Stimulated activated CD8-positive, alpha-beta memory T cell treated with anti-CD3 and anti-CD28 coated beads, Interleukin-4, amount 100 ng/mL, for 4 hours (primary cell): Measurements from ENCODE around the gene ST6GALNAC4.

Source experiments
- DNase-seq, 2 donors: peaks; one replicate each; pipeline ENCODE4 v3.0.0-alpha.2; 2020; ENCODE audit warnings: low read depth in 2 of 2, low spot score in 1 of 2

The ST6GALNAC4 gene

GRCh38 chr9:127915801-127916719, 781 bp downstream of the ST6GALNAC4 start:
- DNase-seq = no peak

DNA sequence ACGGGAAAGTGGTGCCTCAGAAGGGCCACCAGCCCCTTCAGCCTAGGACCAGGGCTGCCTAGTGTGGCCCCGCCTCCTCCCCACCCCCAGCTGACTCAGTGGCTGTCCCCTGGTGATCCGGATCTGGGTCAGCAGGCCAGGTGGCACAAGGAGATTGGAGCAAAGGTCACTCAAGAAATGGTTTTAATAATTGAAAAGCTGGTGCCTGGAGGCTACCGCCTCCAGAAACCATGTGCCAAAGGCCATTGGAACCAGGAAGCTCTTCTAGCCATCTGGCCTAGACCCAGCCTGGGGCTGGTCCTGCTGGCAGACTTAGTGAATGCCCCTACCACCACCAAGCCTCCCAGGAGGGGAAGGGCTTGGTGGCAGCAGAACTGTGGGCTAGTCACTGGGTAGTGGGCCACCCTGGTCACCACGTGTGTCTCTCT, 1.5 kb downstream of the ST6GALNAC4 start:
- DNase-seq = no peak

- DNase-seq = no peak
These were observed 3.2 kb downstream of the ST6GALNAC4 start for GRCh38 chr9:127913682-127914081.

DNA sequence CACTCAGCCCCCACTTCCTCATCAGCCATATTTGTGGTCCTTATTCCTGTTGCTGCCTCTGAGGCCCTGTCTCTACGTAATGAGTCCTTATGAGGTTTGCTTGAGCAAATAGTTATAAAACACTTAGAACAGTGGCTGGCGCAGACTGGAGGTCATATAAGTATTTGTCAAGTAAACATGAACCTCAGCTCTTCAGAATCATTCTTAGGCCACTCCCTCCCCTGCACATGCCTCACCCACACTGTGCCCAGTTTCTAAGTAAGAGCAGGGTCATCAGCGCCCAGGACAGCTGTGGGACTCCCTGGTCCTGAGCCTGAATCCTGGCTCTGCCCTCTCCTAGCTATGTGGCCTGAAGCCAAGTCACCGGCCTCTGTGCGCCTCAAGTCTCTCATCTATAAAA, 4.0 kb downstream of the ST6GALNAC4 start:
- DNase-seq = no peak

GRCh38 chr9:127912296-127912695, 4.5 kb downstream of the ST6GALNAC4 start:
- DNase-seq = no peak

DNA sequence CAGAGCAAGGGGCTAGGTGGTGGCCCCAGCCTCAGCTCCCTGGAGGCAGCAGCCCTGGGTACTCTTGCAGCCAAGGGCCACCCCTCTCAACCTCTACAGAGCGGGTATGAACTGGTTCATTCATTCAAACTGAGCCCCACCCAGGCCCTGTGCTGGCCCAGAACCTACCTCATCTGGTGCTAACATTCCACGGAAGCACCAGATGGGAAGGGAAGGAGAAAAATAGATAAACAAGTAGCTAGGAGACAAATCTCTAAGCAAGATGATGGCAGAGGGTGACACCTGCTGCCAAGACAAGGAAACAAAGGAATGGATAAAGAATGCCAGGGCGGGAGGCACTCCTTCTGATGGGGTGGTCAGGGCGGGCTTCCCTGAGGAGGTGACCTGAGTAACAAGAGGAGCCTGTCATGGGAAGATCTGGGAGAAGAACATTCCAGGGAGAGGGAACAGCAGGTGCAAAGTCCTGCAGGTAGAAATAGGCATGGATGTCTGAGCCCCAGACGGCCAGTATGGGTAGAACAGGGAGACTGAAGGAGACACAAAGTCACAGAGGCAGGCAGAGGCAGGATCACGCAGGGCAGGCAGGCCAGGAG, 6.1 kb downstream of the ST6GALNAC4 start:
- no peak for DNase-seq

- no peak for DNase-seq
These were observed 7.0 kb downstream of the ST6GALNAC4 start for GRCh38 chr9:127909839-127910273.

DNA sequence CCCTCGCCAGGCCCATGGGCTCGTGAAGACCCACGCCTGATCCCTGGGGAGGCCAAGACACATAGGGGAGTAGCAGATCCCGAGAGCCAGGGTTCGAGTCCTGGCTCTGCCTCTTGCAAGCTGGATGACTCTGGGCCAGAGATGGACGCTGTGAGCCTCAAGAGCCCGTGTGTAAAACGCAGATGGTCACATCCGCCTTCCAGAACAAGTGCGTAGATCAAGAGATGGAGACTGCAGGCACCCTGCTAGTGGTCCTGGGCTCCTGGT, 8.2 kb downstream of the ST6GALNAC4 start:
- DNase-seq = no peak

DNA sequence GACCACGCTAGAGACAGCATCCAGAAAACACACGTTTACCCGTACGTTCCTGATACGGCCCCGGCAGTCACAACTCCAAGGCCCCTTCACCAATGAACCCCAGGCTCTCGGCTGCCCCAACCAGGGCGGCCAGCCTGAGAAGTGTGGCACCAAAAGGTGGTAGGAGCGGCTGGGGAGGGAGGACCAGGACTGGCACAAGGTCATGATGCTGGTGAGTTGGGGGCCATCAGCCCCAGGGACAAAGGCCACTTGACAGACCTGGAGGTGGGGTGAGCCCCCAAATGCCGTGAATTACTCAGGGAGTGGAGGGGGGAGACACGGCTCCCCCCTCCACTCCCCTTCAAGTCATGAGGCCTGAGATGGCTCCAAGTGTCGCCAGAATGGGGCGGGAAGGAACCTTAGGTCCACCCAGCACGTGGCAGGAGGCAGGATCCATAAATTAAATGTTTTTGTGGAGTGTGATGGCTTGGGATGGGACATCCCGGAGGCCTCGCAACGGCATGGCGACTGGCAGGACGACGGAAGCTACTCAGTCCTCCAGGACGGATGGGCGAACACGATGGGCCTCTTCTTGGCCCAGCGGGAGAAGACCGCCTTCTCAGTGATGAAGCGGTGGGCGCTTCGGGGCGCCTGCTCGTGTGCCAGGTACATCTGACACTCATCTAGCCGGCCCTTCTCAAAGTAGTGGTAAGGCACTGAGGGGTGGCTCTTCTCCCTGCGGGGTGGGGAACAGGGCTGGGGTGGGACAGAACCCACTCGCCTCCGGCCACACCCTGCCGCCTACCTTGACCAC, 8.8 kb downstream of the ST6GALNAC4 start:
- no peak for DNase-seq

DNA sequence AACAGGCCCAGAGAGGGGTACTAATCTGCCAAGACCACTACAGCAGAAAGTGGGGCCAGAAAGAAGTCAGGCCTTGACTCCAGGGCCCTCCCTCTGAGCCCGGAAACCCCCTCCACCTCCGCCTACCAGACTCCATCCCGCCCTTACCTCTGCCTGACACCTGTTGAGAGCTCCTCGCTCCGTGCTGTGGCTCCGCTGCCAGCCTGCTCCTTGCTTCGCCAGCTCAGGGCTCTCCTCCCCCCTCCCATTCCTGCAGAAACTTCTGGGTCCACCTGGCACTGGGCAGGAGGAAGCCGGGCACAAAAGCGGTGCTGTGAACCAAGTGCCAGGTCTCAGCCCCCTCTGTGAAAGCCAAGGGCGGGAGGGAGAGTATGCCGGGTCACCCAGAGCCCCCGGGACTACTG, 11.1 kb downstream of the ST6GALNAC4 start:
- DNase-seq = peak in 1 of 2 donors; percentile 42

DNA sequence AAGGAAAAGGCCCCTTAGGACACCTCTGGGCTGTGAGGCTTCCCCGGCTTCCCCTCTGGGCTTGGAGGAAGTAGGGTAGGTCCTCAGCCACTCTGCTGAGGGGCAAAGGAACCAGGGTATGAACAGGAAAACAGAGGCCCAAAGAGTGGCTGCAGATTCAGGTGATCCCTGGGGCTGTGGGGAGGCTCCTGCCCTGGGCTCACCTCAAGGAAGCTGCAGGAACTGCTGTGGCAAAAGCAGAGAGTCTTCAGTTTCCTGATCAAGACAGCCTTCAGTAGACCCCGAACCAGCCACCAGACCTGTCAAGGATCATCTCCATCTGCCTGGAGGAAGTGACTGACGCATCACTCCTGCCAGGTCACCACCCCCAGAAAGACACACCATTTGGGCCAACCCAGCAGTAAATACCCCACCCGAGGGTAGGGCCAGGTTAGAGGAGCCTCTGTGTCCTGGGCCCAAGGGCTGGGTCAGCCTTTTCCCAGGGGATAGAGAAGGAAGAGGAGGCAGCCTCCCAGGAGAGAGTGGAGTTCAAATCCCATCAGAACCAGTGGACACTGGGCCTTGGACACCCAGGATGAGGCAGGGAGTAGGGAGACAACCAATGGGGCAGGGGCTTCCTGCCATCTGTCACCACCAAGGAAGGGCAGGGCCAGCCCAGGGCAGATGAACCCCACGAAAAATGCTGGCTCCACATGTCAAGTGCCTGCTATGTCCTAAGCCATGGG, 11.7 kb downstream of the ST6GALNAC4 start:
- DNase-seq = peak in 1 of 2 donors; percentile 47

DNA sequence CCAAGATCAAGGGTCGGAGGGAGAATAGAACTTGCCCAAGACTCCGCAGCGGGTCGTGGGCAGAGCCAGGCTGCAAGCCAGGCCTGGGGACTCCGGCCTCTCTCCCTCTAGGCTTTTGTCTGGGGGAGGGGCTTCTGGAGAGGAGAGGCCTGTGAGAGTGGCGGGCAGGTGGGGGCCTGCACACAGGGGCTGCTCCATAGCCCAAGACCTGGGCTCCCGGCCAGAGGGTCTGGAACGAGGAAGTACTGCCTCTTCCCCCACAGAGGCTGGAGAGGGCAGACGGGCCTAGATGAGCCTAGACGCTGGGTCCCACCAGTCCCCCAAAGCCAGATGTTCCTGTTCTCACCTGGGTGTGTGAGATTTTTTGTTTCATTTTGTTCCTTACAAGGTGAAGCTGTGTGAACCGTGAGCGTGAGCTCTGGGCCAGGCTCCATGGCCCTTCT, 12.3 kb downstream of the ST6GALNAC4 start:
- no peak for DNase-seq

DNA sequence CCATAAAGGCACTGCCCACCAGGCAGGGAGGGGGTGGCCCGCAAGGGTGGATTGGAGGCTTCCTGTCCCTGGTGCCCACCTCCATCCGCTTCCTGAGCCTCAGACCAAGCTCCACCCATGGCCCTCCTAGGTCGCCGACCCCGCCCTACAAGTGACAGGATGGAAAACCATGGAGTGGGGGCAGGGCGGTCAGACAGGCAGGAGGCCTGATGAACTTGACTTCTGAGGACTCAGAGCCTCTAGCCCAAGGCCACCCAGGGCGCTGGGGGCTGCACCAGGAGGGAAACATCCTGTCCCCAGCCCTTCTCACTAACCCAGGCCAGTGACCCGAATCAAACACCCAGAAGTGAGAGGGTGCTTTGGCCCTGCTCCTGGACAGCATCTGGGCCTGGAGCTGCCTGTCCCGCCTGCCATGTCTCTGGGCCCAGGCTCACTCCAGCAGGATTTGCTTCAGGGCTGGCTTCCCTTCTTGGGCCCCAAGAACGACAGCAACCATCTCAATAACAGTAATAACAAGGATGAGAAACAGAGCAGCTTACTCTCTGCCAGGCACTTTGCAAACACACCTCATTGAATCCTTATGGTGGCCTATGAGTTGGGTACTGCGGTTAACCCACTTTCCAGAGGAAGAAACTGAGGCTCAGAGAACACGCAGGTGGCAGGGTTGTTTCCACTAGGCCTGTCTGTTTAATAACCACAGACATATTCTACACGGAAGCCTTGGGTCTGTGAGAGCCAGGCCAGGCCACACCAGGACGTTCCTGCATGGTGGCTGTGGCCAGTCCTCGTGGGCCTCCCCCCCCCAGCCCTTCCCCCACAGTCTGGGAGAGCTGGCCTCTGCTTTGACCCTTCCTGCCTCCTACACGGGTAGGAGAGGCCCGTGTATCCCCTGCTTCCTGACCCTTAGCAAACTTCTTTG, 13.0 kb downstream of the ST6GALNAC4 start:
- peak in 1 of 2 donors; percentile 46 for DNase-seq

DNA sequence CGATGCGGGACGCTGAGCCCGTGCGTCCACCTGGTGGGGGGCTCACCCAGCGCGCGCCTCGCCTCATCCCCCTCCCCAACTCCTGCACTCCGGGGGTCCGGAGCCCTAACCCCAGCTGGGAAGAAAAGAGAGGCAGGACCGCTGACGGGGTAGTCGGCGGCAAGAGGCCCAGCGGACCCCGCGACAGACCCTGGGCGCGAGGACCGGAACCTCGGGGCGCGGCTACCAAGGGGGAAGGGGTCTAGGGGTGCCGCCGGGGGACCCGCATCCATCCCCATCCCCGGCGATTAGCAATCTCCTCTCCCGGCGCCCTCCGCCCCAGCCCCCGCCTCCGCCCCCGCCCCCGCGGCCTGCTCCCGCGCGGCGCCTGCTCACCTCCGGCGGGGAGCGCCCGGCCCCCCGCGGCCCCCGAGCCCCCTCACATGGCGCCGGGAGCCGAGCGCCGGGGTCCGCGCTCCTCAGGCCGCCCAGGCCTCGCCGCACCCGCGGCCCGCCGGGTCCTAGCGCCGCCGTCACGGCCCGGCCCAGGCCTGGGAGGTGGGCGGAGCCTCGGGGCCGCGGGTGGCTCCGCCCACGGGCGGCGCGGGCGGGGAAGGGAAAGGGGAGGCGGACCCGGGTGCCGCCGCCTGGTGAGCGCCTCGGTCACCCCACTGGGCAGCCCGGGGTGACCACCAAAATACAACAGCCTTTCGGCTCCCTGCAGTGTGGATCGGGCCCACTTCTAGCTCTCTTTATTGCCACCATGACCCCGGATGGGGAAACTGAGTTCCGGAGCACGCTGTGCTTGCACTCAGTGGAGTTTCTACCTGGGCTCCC, 17.5 kb downstream of the ST6GALNAC4 start, which contains the start of gene ST6GALNAC6:
ST6GALNAC6 (minus strand) TSS at position 476 of the 816 bp plus-strand sequence. CDS start 1,622 bp downstream, outside the sequence.
- DNase-seq = no peak

DNA sequence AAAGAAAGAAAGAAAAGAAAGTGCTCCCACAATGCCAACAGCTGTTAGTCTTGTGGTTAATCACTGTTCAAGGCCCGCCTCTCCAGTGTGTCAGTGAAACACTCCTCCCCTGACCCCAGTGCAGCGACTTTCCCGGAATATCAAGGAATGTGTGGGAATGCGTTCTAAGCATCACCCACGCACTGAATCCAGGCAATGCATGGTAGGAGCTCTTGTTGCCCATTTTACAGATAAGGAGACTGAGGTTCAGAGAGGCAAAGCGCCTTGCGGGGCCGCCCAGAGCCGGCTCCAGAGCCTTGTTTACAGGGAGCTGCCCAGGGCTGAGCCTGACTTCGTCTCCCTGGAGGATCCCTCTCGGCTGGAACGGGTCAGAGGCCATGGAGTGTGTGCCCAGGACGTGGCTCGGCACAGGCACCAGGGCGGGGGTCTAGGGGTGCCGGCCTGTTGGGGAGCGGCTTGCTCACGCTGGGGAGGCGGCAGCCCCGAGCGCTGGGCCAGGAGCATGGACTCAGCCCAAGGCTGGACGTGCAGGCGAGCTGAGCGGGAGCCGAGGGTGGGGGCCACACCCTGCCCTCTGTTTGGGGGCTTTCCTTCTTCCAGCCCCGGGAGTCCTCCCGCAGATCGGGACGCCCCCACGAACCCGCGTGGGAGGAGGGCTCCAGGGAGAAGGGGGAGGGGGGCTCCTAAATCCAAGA, 18.3 kb downstream of the ST6GALNAC4 start:
- no peak for DNase-seq

DNA sequence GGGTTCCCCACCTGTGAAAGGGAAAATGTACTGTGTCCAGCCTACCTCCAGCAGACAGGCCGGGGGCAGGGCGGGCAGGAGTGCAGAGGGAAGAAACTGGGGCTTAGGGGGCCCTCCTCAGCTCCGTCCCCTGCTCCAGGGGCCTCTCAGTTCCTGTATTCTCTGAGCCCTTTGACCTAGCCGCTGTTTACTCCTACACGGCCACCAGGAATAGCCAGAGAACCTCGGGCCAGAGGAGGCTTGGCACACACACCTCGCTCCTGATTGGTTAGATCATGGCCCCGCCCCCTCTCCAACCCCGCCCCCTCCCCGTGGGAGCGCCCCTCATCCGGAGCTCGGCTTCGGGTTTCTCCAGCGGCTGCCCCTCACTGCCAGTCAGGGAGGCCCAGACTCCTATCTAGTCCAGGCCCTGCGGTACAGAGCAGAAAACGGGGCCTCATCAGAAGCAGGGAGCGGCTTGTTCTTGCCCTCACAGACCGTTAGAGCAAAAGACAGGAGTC, 19.6 kb downstream of the ST6GALNAC4 start:
- DNase-seq = no peak

- no peak for DNase-seq
These were observed 20.2 kb downstream of the ST6GALNAC4 start for GRCh38 chr9:127896395-127897192.
